HUES64 (cell line): ENCODE measurements around the gene PPIB.
"Not testable (repeated sequence)": the region's sequence is repeated elsewhere in the genome, so short reads cannot be mapped to it uniquely, and the experiment has no call there.

Source experiments
- H3K27ac ChIP-seq: 2 replicates; pipeline ENCODE4 v1.7.0; 2013; ENCODE audit warnings: low read depth, low read length, inconsistent platforms
- H3K27me3 ChIP-seq: 2 replicates; pipeline ENCODE4 v1.6.1; 2013; ENCODE audit warnings: mild to moderate bottlenecking, low read length; ENCODE audit not compliant: insufficient read depth
- H3K36me3 ChIP-seq: 2 replicates; pipeline ENCODE4 v1.6.1; 2013; ENCODE audit warnings: mild to moderate bottlenecking, low read length; ENCODE audit not compliant: insufficient read depth
- H3K4me1 ChIP-seq: 2 replicates; pipeline ENCODE4 v1.6.1; 2013; ENCODE audit warnings: mild to moderate bottlenecking, low read length, moderate library complexity; ENCODE audit not compliant: insufficient read depth
- H3K4me3 ChIP-seq: 2 replicates; pipeline ENCODE4 v1.5.1; 2013; ENCODE audit warnings: mild to moderate bottlenecking, low read length, moderate library complexity
- H3K9ac ChIP-seq: 2 replicates; pipeline ENCODE4 v1.6.1; 2013; ENCODE audit warnings: mild to moderate bottlenecking, low read depth, low read length
- H3K9me3 ChIP-seq: 2 replicates; pipeline ENCODE4 v1.6.1; 2013; ENCODE audit warnings: low read depth, low read length; ENCODE audit not compliant: insufficient read depth
- WGBS: fragments of 150-250, 120-280 bp; methylation state at CpG from one replicate; pipeline ENCODE4 v1.1.7; 2013; ENCODE audit warnings: missing lambda C conversion rate; 5-methylcytosine and 5-hydroxymethylcytosine counted together

The PPIB gene

DNA sequence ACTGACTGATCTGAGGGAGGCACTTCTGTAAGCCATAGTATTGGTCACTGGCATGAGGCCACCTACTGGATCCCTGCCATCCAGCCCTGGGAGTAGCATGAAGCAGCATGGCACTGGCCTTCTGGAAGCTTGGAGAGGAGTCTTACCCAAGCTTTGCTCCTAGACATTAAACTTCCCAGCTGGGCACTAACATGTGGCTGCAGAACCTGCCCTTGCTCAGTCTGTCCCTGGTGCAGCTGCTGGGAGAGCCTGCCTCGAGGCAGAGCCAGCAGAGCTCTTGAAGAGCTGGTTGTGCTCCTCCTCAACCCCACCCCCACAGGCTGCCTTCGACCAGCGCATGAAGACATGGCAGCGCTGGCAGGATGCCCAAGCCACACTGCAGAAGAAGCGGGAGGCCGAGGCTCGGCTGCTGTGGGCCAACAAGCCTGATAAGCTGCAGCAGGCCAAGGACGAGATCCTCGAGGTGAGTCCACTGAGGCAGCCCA is 28.4 kb downstream of the PPIB start:
- 97% methylated on average over 9 of the region's 9 CpGs for WGBS
- peaks cover 80% of the 10 kb centered on the region for H3K36me3 ChIP-seq
- no peaks in the 10 kb centered on the region for H3K27me3 ChIP-seq
- no peak overlapping the region for H3K4me3 ChIP-seq
- H3K27ac ChIP-seq: no peak overlapping the region
- H3K9me3 ChIP-seq: no peaks in the 10 kb centered on the region
- no peaks in the 10 kb centered on the region for H3K4me1 ChIP-seq
- H3K9ac ChIP-seq: no peak overlapping the region

DNA sequence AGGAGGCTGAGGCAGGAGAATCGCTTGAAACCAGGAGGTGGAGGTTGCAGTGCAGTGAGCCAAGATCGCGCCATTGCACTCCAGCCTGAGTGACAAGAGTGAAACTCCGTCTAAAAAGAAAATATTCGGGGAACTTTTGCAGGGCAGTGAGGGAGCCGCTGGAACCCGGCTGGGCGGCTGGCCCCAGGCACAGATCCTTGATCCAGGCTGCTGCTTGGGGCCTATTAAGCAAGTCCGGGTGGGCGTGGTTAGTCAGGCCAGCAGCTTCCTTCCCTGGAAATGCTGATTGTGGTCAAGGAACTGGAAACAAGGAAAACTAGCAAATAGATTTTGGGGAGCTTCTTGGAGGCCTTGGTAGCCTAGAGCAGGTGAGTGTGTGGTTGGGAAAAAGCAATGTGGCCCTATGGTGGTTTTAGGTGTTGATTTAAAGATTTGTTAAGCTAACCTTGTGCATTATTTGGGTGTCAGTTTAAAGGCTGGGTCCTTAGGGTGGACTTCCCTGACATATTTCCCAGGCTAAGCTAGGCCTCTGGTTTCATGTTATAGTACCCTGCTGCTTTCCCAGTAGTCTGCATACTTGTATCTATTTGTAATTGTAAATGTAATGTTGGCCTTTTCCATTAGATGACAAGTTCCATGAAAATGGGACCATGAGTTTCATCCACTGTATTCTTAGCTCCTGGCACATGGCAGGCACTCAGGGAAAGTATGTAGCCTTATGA is 29.0 kb downstream of the PPIB start:
- 93% methylated on average over 10 of the region's 10 CpGs for WGBS
- Histone ChIP-seq H3K9ac (no peak overlapping the region), H3K27ac (no peak overlapping the region), H3K36me3 (peaks cover 83% of the 10 kb centered on the region), H3K9me3 (no peaks in the 10 kb centered on the region), H3K27me3 (no peaks in the 10 kb centered on the region), H3K4me1 (no peaks in the 10 kb centered on the region), H3K4me3 (no peak overlapping the region)

DNA sequence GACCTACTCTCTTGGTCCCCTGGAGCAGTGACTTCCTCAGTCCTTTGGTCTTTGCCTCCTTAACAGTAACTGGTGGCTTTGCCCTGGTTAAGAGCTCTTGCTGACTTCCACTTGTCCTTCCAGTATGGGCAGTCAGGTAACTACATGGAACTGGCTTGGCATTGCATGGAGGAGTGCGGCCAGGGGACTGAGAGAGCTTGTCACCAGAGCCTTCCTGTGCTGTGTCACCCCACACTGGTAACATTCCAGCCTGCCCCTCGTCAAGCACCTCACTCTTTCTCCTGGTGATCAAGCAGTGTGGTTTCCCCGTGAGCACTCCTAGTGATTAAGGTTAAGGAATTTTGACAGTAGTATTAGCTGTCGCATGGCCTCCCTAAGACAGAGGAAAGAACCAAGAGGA is 30.6 kb downstream of the PPIB start:
- no peak overlapping the region for H3K4me3 ChIP-seq
- no peak overlapping the region for H3K9ac ChIP-seq
- H3K27me3 ChIP-seq: no peaks in the 10 kb centered on the region
- peaks cover 84% of the 10 kb centered on the region for H3K36me3 ChIP-seq
- H3K9me3 ChIP-seq: no peaks in the 10 kb centered on the region
- no peak overlapping the region for H3K27ac ChIP-seq
- 91% methylated on average over 4 of the region's 4 CpGs for WGBS
- no peaks in the 10 kb centered on the region for H3K4me1 ChIP-seq

DNA sequence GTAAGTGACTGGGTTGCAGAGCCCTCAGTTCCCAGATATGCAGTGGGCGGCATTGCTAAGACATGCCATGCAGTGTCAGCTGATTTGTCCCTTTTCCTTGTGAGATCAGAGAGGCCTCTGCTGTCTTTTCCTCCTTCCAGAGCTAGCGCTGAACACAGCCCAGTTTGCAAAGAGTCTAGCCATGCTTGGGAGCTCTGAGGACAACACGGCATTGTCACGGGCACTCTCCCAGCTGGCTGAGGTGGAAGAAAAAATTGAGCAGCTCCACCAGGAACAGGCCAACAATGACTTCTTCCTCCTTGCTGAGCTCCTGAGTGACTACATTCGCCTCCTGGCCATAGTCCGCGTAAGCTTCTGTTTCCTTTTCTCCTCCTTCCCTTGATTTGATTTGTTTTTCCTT is 31.3 kb downstream of the PPIB start:
- Histone ChIP-seq H3K4me3 (no peak overlapping the region), H3K4me1 (no peaks in the 10 kb centered on the region), H3K9me3 (no peaks in the 10 kb centered on the region), H3K36me3 (peaks cover 82% of the 10 kb centered on the region), H3K27ac (no peak overlapping the region), H3K9ac (no peak overlapping the region), H3K27me3 (no peaks in the 10 kb centered on the region)
- WGBS: 96% methylated on average over 7 of the region's 7 CpGs

DNA sequence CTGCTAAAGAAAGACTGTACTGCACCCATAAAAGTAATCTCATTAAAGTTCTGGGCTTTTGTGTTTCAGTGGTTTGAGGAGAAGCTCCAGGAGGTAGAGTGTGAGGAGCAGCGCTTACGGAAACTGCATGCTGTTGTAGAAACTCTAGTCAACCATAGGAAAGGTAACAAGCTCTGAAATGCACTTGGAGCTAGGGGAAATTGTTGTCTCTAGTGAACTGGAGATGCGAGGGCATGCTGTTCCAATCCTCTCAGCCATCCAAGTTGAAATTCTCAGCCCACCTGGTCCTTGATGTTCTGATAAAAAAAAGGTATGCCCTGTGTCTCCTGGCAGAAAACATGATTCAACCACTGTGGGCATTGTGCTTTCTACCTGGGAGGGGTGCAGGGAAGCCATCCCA is 32.7 kb downstream of the PPIB start:
- Histone ChIP-seq H3K4me3 (no peak overlapping the region), H3K9me3 (no peaks in the 10 kb centered on the region), H3K36me3 (peaks cover 82% of the 10 kb centered on the region), H3K27me3 (no peaks in the 10 kb centered on the region), H3K9ac (no peak overlapping the region), H3K4me1 (no peaks in the 10 kb centered on the region), H3K27ac (no peak overlapping the region)
- WGBS: 98% methylated on average over 3 of the region's 3 CpGs

DNA sequence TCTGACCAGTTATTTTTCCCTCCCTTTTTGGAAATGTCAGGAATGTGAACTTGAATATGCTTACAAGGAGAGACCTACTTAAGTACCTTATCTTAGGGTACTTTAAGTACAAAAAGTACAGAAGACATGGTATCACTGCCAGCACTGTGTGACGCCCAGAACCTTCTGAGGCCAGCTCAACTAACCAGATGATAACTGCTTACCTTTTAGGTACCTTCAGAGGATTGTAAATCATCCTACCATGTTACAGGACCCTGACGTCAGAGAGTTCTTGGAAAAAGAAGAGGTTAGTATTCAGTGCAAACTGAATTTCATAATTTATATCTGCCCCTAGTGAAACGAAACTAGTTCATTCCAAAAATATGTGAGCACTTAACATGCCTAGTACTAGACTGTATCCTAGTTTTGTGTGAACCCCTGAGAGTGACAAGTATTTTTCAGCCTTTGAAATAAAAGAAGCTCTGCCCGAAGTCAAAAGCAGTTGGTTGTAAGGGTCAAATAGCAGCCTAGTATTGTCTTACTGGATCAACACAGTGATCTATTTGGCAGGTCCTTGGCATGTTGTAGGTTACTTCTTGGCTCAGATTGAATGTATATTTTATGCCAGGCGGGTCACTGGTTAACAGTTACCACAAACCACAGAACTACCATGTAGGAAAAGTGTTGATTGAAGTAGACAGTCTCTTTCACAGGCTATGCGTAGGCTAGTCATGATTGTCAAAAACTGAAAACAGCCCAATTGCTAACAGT is 35.1 kb downstream of the PPIB start:
- Histone ChIP-seq H3K4me1 (no peaks in the 10 kb centered on the region), H3K9ac (no peak overlapping the region), H3K27ac (no peak overlapping the region), H3K9me3 (no peaks in the 10 kb centered on the region), H3K4me3 (no peak overlapping the region), H3K36me3 (peaks cover 84% of the 10 kb centered on the region), H3K27me3 (no peaks in the 10 kb centered on the region)
- 94% methylated on average over 5 of the region's 6 CpGs for WGBS

DNA sequence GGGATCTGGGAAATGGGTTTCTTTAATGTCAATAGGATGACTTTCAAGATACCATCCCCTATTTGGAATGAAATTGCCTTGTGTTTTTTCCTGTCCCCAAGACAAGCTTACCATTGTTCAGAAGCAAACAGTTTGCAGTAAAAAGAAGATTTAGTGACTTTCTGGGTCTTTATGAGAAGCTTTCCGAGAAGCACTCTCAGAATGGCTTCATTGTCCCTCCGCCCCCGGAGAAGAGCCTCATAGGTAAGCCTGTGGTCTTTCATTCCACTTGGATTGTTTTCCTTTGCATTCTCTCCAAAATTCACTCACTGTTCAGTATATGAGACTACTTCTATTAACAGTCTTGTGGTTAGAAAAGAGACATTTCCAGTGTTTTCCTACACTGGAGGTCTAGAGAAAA is 36.8 kb downstream of the PPIB start:
- Histone ChIP-seq H3K36me3 (peaks cover 79% of the 10 kb centered on the region), H3K4me3 (no peak overlapping the region), H3K27me3 (no peaks in the 10 kb centered on the region), H3K27ac (no peak overlapping the region), H3K4me1 (no peaks in the 10 kb centered on the region), H3K9ac (no peak overlapping the region), H3K9me3 (no peaks in the 10 kb centered on the region)
- 65% methylated on average over 3 of the region's 3 CpGs for WGBS

DNA sequence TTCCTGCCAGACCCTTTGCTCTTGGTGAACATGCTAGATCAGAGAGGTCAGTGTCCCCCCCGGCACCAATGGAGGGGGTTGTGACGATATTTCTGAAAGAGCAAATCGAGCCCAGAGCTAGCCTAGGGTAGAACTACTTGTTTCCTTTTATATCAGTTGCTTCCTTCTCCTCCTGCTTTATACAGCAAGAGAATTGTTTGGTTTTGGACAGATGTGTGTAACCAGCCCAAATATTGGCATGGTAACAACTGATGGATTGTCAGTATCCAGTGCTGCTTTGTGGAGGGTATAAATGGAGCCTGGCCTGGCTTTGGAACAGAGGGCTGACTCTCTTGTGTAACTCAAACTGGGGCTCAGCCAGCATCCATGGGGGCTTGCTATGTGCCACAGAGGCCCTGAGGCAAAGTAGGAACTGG is 39.9 kb downstream of the PPIB start:
- H3K27me3 ChIP-seq: no peaks in the 10 kb centered on the region
- no peak overlapping the region for H3K4me3 ChIP-seq
- WGBS: 92% methylated on average over 3 of the region's 3 CpGs
- H3K27ac ChIP-seq: no peak overlapping the region
- no peak overlapping the region for H3K9ac ChIP-seq
- H3K4me1 ChIP-seq: no peaks in the 10 kb centered on the region
- no peaks in the 10 kb centered on the region for H3K9me3 ChIP-seq
- peaks cover 75% of the 10 kb centered on the region for H3K36me3 ChIP-seq

DNA sequence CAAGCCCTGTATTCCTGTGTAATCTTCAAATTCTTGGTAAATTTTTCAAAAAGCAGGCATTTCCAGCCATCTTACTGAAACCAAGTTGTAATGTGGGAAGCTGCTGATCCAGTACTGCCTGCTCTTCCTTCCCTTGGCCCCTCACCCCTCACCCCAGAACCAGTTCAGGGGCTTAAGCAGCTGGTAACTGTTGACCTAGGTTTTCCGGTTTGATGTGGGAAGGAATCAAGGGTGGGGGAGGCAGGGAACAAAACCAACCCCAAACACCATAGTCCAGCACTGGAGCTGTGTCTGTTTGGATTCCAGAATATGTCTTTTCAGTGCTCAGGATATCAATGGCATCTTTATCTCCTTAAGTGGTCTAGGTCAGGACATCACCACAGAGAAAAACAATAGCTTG is 40.4 kb downstream of the PPIB start:
- no peaks in the 10 kb centered on the region for H3K9me3 ChIP-seq
- H3K36me3 ChIP-seq: peaks cover 73% of the 10 kb centered on the region

DNA sequence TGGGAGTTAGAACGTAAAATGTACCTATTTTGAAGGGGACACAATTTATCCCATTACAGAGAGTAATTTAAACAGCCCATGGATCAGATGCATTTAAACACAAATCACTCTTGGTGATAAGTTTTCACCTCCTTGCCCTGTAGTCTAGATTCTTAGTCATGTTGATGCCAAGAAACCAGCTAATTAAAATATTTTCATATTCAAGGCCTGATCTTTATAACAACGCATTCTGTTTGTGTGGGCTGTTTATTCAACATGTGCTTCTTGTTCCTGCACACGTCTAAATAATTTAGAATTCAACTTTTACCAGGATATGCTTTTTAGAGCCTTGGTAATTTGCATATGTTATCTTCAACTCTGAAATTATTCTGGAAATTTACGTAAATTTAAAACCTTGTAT is 41.2 kb downstream of the PPIB start:
- H3K27me3 ChIP-seq: no peaks in the 10 kb centered on the region
- no peaks in the 10 kb centered on the region for H3K9me3 ChIP-seq
- no peak overlapping the region for H3K9ac ChIP-seq
- H3K4me1 ChIP-seq: no peaks in the 10 kb centered on the region
- no peak overlapping the region for H3K4me3 ChIP-seq
- peaks cover 70% of the 10 kb centered on the region for H3K36me3 ChIP-seq
- WGBS: 100% methylated on average over 4 of the region's 4 CpGs
- H3K27ac ChIP-seq: no peak overlapping the region

More for the DNA sequence above, 40.4 kb downstream of the PPIB start:
- H3K9ac ChIP-seq: no peak overlapping the region
- H3K27ac ChIP-seq: no peak overlapping the region
- WGBS: no CpG with 5 or more reads among the region's 1 CpG
- no peaks in the 10 kb centered on the region for H3K4me1 ChIP-seq
- no peaks in the 10 kb centered on the region for H3K27me3 ChIP-seq
- no peak overlapping the region for H3K4me3 ChIP-seq

DNA sequence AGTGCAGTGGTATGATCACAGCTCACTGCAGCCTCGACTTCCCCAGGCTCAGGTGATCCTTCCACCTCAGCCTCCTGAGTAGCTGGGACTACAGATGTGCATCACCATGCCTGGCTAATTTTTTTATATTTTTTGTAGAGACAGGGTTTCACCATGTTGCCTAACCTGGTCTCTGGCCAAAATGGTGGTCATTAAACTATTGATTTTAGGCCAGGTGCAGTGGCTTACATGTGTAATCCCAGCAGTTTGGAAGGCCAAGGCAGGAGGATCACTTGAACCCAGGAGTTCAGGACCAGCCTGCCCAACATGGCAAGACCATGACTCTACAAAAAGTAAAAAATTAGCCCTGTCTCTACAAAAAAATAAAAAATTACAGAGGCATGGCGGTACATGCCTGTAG is 42.5 kb downstream of the PPIB start:
- not testable (repeated sequence) for H3K4me3 ChIP-seq, H3K9ac ChIP-seq, H3K9me3 ChIP-seq, H3K27me3 ChIP-seq, H3K27ac ChIP-seq, H3K4me1 ChIP-seq
- WGBS: 94% methylated on average over 2 of the region's 2 CpGs
- H3K36me3 ChIP-seq: peaks cover 74% of the 10 kb centered on the region
